K562 (cell line): ENCODE measurements around the gene DDR1.

Experiments
- LCOR ChIP-seq: sonication (generic); formaldehyde crosslinking; IDR thresholded peaks from 2 replicates; pipeline ENCODE4 v1.8.0; 2022; ENCODE audit warnings: mild to moderate bottlenecking, missing genetic modification reagents
- NFIC ChIP-seq: fragments of 450-650 bp; IDR thresholded peaks from 2 replicates; pipeline ENCODE4 v1.6.1; 2017; ENCODE audit warnings: mild to moderate bottlenecking, inconsistent platforms
- POLR2A ChIP-seq: fragments of 450-650 bp; conservative IDR thresholded peaks from 2 replicates; pipeline ENCODE4 v1.6.1; 2016
- POLR2AphosphoS5 ChIP-seq: IDR thresholded peaks from 2 replicates; pipeline ENCODE4 v1.6.1; 2011; ENCODE audit warnings: mild to moderate bottlenecking, low read depth, low read length, moderate library complexity; ENCODE audit not compliant: control insufficient read depth, insufficient read depth
- POLR2G ChIP-seq: fragments of 200-400 bp; formaldehyde crosslinking; IDR thresholded peaks from 2 replicates; pipeline ENCODE4 v1.6.1; 2017; ENCODE audit warnings: low read depth, mild to moderate bottlenecking, antibody characterized with exemption, low read length, moderate library complexity
- PRPF4 ChIP-seq: fragments of 200-400 bp; formaldehyde crosslinking; IDR thresholded peaks from one replicate; pipeline ENCODE4 v1.6.1; 2017; ENCODE audit warnings: low read length, low read depth, mild to moderate bottlenecking; ENCODE audit not compliant: insufficient read depth, poor library complexity, severe bottlenecking
- SIN3A ChIP-seq, 2 experiments: fragments of 150-350 bp in 1 of 2; IDR thresholded peaks; 2 replicates each; pipeline ENCODE4 v1.6.1; 2011 to 2016; ENCODE audit warnings: borderline replicate concordance in 2 of 2, low read depth in 2 of 2, low read length in 2 of 2, mild to moderate bottlenecking in 2 of 2, moderate library complexity in 2 of 2; ENCODE audit not compliant: control insufficient read depth in 1 of 2
- TBL1XR1 ChIP-seq, 2 experiments: IDR thresholded peaks; 2 replicates each; pipeline ENCODE4 v1.6.1; 2012; ENCODE audit warnings: improper control_type of control experiment in 2 of 2, low read length in 2 of 2, mild to moderate bottlenecking in 1 of 2
- TF ChIP-seq, protein P1 (sequence below), 3 experiments: IDR thresholded peaks in 2 of 3; conservative IDR thresholded peaks in 1 of 3; 2 replicates each; pipeline ENCODE4 v1.5.1; 2011 to 2012; ENCODE audit warnings: low read length in 3 of 3, mild to moderate bottlenecking in 3 of 3, control low read depth in 2 of 3, improper control_type of control experiment in 1 of 3, inconsistent platforms in 1 of 3, low read depth in 1 of 3, mixed read lengths in 1 of 3, moderate library complexity in 1 of 3; ENCODE audit not compliant: insufficient read depth in 2 of 3

DNA sequence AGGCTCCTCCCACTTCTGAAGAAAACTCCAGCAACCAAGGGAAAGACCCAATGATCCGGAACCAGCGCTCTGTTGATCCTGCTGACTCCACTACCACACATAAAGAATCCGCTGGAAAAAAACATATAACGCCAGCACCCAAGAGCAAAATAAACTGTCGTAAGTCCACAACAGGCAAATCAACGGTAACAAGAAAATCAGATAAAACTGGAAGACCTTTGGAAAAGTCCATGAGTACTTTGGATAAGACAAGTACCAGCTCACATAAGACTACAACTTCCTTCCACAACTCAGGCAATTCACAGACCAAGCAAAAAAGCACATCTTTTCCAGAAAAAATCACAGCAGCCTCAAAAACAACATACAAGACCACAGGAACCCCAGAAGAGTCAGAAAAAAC lies 64.5 kb downstream of the DDR1 start:
- no peak for TF ChIP-seq POLR2AphosphoS5
- TF ChIP-seq PRPF4, result no peak
- TF ChIP-seq NFIC, result no peak
- TF ChIP-seq, protein P1, sequence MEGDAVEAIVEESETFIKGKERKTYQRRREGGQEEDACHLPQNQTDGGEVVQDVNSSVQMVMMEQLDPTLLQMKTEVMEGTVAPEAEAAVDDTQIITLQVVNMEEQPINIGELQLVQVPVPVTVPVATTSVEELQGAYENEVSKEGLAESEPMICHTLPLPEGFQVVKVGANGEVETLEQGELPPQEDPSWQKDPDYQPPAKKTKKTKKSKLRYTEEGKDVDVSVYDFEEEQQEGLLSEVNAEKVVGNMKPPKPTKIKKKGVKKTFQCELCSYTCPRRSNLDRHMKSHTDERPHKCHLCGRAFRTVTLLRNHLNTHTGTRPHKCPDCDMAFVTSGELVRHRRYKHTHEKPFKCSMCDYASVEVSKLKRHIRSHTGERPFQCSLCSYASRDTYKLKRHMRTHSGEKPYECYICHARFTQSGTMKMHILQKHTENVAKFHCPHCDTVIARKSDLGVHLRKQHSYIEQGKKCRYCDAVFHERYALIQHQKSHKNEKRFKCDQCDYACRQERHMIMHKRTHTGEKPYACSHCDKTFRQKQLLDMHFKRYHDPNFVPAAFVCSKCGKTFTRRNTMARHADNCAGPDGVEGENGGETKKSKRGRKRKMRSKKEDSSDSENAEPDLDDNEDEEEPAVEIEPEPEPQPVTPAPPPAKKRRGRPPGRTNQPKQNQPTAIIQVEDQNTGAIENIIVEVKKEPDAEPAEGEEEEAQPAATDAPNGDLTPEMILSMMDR (IDR thresholded peaks at IDR 0.05 in 2 of 3, conservative IDR thresholded peaks at IDR 0.05 in 1 of 3; ENCODE audit: insufficient read depth in 2 of 3, low read depth in 1 of 3, low read length in 3 of 3), result no peak
- TF ChIP-seq SIN3A (IDR thresholded peaks at IDR 0.05; ENCODE audit: borderline replicate concordance in 2 of 2, control insufficient read depth in 1 of 2, low read depth in 2 of 2, low read length in 2 of 2), result no peak
- no peak for TF ChIP-seq POLR2G
- no peak for TF ChIP-seq TBL1XR1 (IDR thresholded peaks at IDR 0.05; ENCODE audit: low read length in 2 of 2)
- no peak for TF ChIP-seq LCOR (CRISPR knock-in tag)
- TF ChIP-seq POLR2A, result no peak
